ENCODE results near the gene CDH23. TPM values are rescaled to one million over a fixed set of nuclear protein-coding genes. Genes with fewer than 3 reads are reported as not detected.
A peak's percentile ranks its signal among the peaks of the same experiment; 100 is the strongest.

The CDH23 gene
- total RNA-seq, 1 experiment from 2014 or later, result not detected

DNA sequence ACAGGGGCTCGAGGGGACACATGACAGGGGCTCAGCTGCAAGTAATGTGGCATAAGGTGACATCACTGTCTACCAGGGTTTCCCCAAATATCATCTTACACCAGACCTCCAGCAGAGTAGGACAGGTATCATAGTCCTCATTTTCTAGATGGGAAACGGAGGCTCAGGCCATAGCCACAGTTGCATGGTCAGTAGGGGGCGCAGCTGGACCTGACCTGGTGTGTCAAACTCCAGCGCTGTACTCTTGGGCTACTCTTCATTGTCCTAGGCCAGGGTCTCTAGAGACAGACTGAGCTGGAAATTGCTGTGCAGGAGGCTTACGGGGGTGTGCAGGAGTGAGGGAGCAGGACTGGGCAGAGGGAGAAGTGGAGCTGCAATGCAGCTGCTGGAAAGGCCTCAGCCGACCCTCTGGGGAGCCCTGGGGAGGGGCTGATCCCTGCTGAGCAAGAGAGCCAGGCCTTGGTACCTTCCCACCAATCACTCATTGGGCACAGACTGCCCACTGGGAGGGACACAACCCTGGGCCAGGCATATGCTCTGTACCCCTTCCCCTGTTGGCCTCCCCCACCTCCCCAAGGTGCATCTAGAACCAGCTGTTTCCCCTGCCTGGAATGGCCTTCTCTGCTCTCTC lies 89.9 kb downstream of the CDH23 start:
- peak; percentile 9 for DNase-seq (ENCODE audit: low read depth)

GRCh38 chr10:71487726-71488125 lies 91.0 kb downstream of the CDH23 start:
- DNase-seq (ENCODE audit: low read depth), result no peak

- DNase-seq (ENCODE audit: low read depth), result no peak
Measured at GRCh38 chr10:71489077-71489476, 92.4 kb downstream of the CDH23 start.

DNA sequence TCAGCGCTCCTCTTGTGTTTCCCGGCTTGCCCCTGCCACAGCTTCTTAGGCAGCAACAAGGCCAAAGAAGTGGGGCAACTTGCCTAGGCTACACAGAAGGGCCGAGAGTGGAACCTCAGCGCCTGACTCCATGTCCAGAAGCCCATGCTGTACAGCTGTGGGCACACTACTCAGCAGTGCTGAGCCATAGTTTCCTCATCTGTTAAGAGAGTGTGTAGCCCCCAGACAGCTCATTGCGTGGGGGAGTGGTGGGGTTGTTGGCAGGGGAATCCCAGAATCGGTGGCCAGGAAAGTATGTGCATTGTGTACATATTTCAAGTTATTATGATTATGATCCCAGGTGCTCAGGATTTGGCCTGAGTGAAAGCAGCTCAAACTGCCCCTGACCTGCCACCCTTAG lies 96.2 kb downstream of the CDH23 start:
- DNase-seq (ENCODE audit: low read depth), result no peak

DNA sequence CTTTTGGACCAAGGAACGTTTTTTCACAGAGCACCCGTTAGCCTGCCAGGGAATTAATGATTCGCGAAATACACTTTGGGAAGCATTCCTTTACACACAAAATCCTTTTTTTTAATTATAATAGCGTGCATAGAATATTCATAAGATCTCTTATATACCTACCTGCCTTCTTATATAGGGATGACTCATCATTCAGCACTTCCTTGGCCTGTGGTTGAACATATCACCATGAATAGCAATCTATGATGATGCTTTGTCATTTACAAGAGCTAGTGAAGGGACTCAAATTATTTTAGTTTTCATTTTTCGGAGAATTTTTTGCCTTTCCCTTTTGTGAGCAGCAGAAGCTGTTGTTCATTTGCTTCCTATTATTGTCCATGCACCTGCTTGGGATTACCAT lies 97.0 kb downstream of the CDH23 start:
- DNase-seq (ENCODE audit: low read depth), result no peak

GRCh38 chr10:71494476-71494875 lies 97.8 kb downstream of the CDH23 start:
- no peak for DNase-seq (ENCODE audit: low read depth)

- DNase-seq (ENCODE audit: low read depth), result no peak
Measured at GRCh38 chr10:71494980-71495381, 98.3 kb downstream of the CDH23 start.

GRCh38 chr10:71496927-71497762 lies 100.4 kb downstream of the CDH23 start:
- no peak for DNase-seq (ENCODE audit: low read depth)

GRCh38 chr10:71497763-71498326 lies 101.1 kb downstream of the CDH23 start:
- no peak for DNase-seq (ENCODE audit: low read depth)

DNA sequence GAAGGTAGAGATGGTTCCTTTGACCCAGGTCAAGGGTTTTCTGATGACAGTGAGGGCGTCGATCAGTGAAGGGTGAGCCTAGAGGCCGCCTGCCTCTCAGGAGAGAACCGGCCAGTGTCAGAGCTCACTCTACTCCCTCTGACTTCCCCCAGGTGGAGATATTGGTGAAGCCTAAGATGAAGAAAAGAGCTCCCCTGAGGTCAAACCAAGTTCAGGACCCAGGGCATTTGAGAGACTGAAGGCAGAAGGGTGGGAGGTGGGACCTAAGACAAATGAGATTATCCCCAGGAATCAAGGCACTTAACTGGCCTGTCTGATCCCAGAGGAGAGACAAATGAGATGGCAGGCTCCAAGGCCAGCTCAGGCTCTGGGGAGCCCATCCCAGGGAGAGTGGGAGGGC lies 104.7 kb downstream of the CDH23 start:
- no peak for DNase-seq (ENCODE audit: low read depth)

GRCh38 chr10:71502190-71502589 lies 105.5 kb downstream of the CDH23 start:
- no peak for DNase-seq (ENCODE audit: low read depth)

GRCh38 chr10:71502851-71503250 lies 106.1 kb downstream of the CDH23 start:
- DNase-seq (ENCODE audit: low read depth), result no peak

DNA sequence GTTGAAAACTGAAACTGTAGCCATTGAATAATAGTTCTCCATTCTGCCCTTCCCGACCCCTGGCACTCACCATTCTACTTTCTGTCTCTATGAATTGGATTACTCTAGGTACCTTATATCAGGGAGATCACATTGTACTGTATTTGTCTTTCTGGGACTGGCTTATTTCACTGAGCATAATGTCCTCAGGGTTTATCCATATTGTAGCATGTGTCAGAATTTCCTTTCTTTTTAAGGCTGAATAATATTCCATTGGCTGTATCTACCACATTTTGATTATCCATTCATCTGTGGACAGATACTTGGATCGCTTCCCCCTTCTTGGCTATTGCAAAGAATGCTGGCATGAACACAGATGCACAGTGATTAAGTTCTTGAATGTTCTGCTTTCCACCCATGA lies 107.4 kb downstream of the CDH23 start:
- no peak for DNase-seq (ENCODE audit: low read depth)

DNA sequence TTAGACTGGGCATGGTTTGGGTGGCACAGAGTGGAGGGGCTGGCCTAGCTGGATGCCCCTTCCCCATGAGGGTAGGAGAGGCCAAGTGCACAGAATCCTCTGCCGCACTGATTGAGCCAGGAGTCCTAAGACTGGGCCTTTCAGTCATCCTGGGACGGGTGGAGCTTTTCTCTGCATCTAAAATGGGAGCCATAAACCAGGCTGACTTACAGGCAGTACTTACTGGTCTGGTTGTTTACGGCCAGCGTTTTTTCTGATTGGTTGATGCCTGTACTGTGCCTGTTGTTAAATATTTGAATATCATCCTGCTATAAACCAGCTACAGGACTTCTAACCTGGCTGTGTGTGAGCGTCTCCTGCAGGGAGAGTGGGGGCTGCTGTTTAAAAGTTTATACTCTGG lies 107.8 kb downstream of the CDH23 start:
- no peak for DNase-seq (ENCODE audit: low read depth)

DNA sequence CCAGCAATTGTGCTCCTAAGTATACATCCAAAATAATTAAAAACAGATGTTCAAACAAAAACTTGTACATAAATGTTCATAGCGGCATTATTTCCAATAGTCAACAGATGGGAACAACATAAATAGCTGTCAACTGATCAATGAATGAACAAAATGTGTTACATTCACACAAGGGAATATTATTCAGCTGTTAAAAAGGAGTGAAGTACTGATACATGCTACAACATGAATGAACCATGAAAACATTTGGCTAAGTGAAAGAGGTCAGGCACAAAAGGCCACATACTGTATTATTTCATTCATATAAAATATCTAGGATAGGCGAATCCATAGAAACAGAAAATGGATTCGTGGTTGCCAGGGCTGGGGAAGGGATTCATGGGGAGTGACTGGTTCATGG lies 109.1 kb downstream of the CDH23 start:
- DNase-seq (ENCODE audit: low read depth), result no peak

DNA sequence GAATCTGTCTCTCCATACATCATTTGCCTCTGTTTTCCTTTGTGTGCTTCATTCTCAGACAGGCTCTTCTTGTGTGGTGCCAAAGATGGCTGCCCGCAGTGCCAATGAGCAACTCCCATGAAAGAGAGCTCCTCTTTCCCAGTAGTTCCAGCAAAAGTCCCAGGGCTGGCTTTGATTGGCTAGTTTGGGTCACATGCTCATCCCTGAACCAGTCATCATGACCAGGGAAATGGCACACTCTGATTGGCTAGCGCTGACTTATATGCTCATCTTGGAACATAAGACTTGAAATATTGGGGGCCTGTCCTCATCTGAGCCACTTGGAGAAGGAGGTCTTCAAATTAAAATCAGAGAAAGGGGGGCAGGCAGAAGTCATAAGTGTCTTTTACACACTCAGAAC lies 112.7 kb downstream of the CDH23 start:
- no peak for DNase-seq (ENCODE audit: low read depth)

DNA sequence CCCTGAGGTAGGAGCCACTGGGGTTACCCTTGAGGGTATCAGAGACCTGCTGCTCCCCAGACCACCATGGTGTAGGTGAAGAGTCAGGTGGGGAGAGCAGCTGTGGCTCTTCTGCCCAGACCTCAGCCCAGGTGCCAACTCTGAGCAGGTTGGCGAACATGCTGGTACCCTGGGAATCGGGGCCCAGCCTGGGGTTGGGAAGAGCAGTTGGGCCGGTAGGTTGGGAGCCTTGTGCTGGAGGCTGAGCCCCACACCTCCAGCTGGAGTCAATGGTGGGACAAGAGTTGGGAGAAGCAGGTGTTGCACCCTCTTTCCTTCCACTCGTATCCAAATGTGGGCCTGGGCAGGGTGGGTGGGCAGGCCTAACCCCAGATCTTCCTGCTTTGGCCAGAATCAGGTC lies 114.5 kb downstream of the CDH23 start:
- no peak for DNase-seq (ENCODE audit: low read depth)

DNA sequence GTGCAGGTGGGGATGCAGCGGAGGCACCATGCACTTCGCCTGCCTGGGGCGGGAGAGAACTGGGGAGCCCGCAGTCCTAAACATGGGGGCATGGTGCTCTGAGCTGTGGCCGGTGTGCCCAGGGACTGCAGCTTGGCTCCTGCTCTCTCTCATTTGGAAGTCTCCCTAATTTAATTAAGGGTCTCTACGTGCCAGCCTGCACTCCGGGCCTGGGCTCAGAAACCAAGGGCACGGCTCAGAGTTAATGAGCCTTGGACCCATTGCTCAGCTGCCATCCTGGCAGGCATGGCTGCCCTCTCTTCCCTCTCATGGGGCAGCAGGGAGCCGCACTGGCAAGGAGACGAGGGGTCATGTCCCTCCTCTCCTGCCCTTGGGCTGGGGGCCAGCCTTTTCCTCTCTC lies 115.6 kb downstream of the CDH23 start:
- DNase-seq (ENCODE audit: low read depth), result no peak

DNA sequence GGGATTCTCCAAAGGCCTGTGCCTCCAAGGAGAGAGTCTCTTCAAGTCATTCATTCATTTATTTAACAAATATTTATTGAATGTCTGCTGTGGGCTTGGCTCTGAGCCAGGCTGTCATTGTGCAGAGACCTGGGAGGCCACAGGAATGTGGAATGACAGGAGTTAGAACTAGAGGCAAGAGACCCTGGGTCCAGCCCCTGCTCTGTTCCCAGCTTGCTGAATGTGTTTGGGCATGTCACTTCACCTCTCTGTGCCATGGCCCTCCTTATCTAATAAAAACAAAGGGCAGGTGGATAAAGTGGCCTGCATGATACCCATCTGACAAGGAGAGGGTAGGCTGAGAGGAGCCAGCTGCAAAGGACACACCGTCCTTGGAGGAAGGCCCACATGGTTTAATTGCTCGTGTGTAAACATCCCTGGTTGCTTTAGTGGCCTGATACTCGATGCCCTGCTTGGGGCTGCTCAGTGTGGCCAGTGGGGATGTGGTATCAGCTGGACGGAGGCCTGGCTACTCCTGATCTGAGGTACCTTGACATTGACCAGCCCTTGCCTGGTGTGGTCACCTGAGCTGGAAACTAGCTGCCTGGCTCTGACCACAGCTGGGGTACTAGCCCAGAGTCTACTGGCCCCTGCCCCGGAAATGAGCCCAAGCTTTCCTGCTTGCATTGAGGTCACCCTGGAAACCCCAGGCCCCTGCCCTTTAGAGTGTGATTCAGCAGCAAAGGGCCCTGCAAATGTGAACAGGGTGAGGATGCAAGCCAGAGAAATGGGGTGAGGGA lies 116.2 kb downstream of the CDH23 start:
- peak; percentile 35 for DNase-seq (ENCODE audit: low read depth)

DNA sequence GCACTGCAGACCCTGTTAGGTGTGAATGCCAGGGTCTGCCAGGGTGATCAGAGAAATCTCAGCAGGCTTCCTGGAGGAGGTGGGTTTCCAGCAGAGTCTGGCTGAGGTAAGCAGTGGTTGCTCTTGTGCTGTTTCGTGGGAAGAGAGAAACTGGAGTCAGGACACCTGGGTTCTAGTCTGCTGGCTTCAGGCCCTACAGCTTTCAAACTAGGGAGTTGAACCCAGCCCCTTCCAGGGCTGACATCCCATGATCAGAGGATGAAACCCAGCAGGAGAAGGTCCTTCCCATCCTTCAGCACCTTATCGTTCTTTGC lies 116.8 kb downstream of the CDH23 start:
- DNase-seq (ENCODE audit: low read depth), result no peak

GRCh38 chr10:71513936-71514335 lies 117.2 kb downstream of the CDH23 start:
- DNase-seq (ENCODE audit: low read depth), result no peak

DNA sequence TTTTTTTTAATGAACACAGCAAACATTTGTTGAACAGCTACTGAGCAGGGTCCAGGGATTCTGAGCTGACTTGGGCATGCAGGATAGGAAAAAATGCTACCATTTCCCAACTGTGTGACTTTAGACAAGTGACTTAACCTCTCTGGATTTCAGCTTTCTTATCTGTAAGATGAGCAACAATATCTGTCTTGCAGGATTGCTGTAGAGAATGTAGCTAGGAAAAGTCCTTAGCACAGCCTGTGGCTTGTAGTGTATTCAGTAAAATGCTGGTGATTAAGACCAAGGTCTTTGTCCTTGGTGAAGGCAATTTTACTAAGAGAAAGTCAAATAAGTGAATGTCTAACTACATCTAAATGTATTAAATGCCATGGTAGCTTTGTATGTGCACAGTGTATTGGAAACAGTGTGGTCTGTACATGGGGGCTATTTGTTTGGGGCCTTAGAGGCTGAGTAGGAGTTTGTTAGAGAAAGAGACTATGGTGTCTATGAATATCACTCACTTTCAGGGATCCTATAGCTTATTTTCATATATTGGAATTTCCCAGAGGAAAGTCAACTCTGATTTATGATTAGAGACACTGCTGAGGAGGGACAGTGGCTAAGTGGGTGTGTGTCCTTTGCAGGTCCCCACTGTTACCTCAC lies 118.9 kb downstream of the CDH23 start:
- no peak for DNase-seq (ENCODE audit: low read depth)

All from M059J (cell line).